Measurements from ENCODE around the gene MLYCD.
"Not testable (repeated sequence)": the region's sequence is repeated elsewhere in the genome, so short reads cannot be mapped to it uniquely, and the experiment has no call there.

MLYCD gene

GRCh38 chr16:83942074-83942473, 43.2 kb downstream of the MLYCD start:
- ATAC-seq = no peak

DNA sequence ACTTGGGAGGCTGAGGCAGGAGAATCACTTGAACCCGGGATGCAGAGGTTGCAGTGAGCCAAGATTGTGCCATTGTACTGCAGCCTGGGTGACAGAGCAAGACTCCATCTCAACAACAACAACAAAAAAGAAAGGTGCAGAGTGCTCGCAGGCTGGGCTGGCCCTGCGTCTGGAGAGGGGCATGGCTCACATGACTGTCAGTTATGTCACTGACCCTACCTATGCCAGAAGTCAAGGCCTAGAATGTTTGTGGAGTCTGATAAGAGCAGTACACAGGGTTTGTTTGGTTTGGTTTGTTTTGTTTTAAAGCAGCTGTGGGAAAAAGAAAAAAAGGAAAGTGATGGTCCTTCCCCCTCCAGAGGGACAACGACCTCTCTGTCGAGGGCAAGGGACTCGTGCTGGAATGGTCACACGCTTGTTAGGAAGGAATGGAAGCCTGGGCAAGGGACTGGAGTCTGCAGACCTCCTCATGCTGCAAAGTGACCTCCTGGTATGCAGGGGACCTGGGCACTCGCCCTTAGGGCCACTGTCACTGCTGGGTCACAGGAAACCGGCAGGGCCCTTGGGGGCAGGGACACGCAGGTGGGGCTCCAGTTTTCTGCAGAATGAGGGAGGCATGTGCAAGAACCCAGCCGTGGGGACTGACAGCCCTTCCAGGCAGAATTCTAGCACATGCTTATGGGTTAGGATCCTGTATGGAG, 44.0 kb downstream of the MLYCD start:
- no peak for ATAC-seq

GRCh38 chr16:83943516-83944050, 44.7 kb downstream of the MLYCD start:
- no peak for ATAC-seq

DNA sequence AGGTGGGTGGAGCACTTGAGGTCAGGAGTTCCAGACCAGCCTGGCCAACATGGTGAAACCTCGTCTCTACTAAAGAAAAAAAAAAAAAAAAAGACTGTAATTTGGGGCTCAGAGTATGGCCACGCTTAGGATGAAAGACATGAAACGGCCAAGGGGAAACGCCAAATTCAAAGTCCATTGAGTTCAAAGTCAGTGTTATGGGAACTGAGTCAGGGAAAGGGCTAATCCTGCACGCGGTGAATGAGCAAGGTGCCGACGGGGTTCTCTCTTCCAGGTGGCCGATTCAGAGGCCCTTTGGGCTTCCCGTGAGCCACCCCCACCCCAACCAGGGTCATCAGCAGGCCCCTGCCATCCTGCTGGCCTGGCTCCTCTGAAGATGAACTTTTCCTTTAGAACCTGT, 46.7 kb downstream of the MLYCD start:
- ATAC-seq = no peak

GRCh38 chr16:83946154-83946780, 47.4 kb downstream of the MLYCD start:
- no peak for ATAC-seq

GRCh38 chr16:83946781-83947566, 48.1 kb downstream of the MLYCD start:
- ATAC-seq = no peak

DNA sequence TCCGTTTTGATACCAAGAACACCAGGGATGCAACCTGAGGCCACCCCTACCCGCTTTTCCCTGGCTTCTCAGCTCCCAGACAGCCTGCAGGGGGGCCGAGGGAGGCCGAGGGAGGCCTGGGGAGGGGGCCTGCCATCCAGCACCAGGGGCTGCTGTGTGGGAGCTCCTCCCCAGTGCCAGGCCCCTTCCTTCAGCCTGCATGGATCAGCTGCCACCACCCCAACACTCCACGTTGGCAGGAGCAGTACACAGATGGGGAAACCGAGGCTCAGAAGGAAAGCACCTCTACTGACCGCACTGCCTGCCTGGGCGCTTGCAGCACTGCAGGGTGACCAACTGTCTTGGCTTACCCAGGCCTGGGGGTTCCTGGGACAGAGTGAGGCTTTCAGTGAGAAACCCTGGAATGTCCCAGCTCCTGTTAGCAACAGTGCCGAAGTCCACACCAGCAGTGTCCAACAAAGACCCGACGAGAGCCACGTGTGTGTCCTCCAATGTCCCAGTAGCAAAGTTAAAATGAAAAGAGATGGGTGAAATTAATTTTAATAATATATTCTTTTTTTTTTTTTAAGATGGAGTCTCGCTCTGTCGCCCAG, 48.8 kb downstream of the MLYCD start:
- ATAC-seq = no peak

- ATAC-seq = no peak
These were observed 50.2 kb downstream of the MLYCD start for GRCh38 chr16:83948914-83949723.

DNA sequence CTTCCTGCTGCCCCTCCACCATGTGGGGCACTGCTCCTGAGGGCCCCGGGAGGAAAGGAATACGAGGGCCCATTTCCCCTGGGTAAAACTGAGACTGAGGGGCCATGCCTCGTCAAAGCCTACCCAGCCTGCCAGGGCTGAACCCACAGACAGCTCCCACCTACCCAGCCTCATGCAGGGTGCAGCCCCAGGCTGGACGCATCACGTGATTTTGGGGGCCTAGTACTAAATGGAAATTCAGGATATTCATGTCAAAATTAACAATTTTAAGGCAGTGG, 50.7 kb downstream of the MLYCD start:
- no peak for ATAC-seq

GRCh38 chr16:83950862-83951399, 52.0 kb downstream of the MLYCD start:
- not testable (repeated sequence) for ATAC-seq

- no peak for ATAC-seq
These were observed 52.6 kb downstream of the MLYCD start for GRCh38 chr16:83951544-83951943.

DNA sequence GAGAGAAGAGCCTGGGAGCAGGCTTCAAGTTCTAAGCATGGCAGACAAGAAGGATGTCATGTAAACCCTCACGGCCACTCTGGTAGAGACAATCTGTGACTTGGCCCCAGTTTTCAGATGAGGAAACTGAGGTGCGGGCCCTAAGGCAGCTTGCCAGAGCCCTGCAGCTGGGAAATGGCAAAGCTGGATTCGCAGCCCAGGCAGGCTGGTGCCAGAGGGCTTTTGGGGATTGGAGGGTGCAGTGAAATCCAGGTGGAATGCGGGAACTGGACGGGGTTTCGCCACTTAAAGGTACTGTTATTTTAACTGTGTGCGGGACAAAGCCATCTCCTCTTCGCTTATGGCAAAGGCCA, 53.6 kb downstream of the MLYCD start:
- ATAC-seq = no peak

DNA sequence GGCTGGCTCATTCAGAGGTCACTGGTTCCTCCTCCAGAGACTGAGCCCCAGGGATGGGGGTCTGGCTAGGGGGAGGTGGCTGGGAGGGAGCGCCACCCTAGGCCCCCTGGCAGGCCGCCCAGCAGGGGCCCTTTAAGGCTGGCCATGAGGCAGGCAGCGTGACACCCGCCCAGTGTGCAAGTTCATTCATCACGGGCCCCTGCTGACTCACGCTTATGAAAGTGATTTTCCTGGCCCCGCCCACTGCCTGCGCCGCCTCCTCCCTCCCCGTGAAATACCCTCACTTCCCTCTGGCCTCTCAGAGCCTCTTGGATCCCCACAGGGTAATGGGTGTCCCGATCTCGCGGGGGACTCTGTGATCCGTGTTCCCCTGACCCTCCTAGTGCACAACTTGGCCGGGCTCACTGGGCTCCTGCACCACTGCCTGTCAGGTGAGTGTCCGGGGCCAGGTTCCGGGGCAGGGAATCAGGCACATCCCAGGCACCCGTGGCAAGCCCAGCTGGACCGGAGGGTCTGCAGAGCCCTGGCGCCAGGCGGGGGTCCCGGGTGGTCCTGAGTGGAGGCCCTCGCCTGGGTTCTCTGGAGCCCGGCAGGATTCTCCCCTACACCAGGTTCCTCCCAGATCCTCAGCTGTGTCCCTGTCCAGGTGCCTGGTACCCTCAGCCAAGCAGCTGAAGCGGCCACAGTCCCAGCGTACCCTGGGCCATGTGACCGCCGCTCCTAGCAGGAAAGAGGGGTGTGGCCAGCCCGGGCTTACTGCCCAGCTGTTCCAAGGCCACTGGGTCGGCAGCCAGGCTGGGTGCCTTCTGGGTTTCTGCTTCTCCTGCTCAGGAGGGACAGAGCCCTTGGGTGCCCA, 54.3 kb downstream of the MLYCD start, which contains the start of gene OSGIN1:
Gene OSGIN1, plus strand, starts transcription at position 301 of the 856 bp plus-strand sequence. CDS start 4,432 bp downstream, outside the sequence.
- peak; percentile 94 to 95 for ATAC-seq

DNA sequence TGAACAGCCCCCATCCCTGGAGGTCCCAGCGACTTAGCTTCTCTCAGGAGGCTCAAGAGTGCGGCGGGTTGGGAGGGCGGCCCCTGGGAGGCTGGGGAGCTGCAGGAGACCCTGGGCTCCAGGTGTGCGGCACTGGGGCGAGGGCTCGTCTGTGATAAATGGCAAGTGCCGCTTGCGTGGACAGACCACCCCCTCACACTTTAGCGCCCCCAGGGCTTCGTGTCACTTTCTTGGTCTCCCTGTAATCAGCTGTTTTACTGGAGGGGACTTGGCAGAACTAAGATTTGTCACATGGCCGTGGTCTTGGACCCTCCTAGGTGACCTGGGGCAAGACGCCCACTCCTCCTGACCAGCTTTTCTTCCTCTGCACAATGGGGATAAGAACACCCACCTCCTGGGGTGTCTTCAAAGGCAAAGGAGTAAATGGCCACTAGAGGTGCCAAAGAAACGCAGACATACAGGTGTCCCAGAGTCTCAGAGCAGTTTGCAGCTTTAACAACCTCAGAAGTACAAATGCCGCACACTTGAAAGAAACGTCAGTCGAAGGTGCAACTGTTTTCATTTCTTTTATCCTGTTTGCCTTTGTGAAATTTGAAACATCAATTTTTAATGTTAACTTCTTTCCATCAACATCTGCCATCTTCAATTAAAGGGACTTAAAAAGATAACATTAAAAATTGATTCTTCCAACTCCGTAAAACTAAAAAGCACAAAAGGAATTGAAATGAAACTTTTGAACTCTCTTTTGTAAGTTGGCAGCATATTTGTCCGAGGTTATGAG, 55.1 kb downstream of the MLYCD start:
- ATAC-seq = peak; percentile 50 to 53

DNA sequence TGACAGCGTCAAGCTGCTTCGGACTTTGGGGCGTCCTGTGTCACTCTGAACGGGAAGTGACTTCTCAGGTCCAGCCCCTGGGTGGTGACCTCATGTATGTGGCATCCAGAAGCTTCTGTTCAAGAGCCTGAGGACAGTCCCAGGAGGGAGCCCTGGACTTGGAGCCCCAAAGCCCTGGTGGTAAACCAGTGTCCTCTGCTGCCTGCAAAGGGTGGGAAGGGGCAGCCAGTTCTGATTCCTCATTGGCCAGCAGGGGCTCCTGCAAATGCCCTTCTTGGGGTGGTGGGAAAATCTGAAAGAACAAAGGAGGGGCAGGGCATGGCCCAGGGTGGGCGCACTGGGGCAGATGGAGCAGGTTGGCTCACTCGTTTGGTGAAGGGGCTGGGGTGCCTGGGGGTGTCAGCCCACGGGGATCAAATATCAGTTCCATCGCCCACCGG, 55.7 kb downstream of the MLYCD start:
- no peak for ATAC-seq

DNA sequence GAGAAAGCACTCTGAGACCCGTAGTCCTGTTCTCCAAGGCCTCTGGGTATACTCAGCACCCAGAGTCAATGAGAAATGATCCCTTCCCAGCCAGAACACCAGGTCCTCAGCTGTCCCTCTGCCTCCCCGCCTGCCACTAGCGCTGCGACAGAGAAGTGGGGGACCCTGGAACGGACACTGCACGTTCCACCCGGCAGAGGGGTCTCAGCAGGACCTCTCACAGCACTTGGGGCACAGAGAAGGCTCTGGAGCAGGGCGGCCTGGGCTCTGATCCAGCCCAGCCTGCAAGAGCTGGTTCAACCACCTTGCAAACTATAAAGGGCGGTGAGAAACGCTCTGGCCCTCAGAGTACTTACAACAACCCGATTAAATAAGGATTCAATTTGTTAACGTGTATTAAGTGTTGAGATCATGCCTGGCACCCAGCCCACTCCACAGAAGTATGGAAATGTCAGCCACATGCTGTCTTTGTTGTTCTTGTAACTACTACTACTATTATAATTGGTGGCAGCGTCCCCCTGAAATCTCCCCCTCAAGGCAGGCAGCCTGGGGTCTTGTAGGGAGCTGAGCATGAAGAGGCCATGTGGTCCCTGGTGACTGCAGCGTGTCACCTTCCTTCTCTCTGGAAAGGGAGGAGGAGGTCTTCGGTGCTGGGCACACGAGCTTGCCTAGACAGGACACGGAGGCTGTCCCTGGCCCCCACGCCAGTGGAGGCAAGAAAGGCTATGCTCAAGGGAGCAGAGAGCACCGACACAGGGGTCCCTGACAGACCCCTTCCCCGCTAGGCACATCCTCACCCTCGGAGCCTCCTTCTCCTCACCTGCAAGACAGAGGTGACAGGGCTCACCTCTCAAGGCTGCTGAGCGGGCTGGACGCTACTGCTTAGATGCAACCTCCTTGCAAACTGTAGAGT, 56.6 kb downstream of the MLYCD start:
- no peak for ATAC-seq

GRCh38 chr16:83956336-83957289, 57.7 kb downstream of the MLYCD start:
- ATAC-seq = peak in 1 of 2 donors; percentile 24

- no peak for ATAC-seq
These were observed 58.5 kb downstream of the MLYCD start for GRCh38 chr16:83957296-83957855.
